ENCODE results near the gene CEACAM5. TPM values are rescaled to one million over a fixed set of nuclear protein-coding genes. Genes with fewer than 3 reads are reported as not detected.
"Not testable (repeated sequence)": the region's sequence is repeated elsewhere in the genome, so short reads cannot be mapped to it uniquely, and the experiment has no call there.

Gene CEACAM5
- total RNA-seq, 1 experiment from 2014 or later: not detected

- DNase-seq (ENCODE audit: low read depth): no peak
These were observed 32.2 kb downstream of the CEACAM5 start for GRCh38 chr19:41740415-41741243.

- DNase-seq (ENCODE audit: low read depth): no peak
These were observed 32.8 kb downstream of the CEACAM5 start for GRCh38 chr19:41741244-41741554.

GRCh38 chr19:41744850-41745249, 36.4 kb downstream of the CEACAM5 start:
- no peak for DNase-seq (ENCODE audit: low read depth)

- no peak for DNase-seq (ENCODE audit: low read depth)
These were observed 37.3 kb downstream of the CEACAM5 start for GRCh38 chr19:41745756-41746155.

GRCh38 chr19:41746593-41747227, 38.3 kb downstream of the CEACAM5 start:
- DNase-seq (ENCODE audit: low read depth): peak; percentile 70

DNA sequence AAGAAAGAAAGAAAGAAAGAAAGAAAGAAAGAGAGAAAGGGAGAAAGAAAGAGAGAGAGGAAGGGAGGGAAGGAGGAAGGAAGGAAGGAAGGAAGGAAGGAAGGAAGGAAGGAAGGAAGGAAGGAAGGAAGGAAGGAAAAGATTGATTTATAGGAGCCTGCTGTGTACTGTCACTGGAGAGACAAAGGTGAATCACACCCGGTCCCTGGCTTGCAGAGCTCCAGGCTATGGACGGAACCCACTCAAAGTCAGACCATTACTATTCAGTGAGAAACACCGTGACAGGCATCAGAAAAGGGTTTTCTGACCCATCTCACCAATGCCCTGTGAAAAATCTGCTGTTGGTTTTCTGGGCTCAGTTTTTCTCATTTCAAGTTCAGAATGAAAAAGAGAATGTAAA, 39.6 kb downstream of the CEACAM5 start:
- no peak for DNase-seq (ENCODE audit: low read depth)

DNA sequence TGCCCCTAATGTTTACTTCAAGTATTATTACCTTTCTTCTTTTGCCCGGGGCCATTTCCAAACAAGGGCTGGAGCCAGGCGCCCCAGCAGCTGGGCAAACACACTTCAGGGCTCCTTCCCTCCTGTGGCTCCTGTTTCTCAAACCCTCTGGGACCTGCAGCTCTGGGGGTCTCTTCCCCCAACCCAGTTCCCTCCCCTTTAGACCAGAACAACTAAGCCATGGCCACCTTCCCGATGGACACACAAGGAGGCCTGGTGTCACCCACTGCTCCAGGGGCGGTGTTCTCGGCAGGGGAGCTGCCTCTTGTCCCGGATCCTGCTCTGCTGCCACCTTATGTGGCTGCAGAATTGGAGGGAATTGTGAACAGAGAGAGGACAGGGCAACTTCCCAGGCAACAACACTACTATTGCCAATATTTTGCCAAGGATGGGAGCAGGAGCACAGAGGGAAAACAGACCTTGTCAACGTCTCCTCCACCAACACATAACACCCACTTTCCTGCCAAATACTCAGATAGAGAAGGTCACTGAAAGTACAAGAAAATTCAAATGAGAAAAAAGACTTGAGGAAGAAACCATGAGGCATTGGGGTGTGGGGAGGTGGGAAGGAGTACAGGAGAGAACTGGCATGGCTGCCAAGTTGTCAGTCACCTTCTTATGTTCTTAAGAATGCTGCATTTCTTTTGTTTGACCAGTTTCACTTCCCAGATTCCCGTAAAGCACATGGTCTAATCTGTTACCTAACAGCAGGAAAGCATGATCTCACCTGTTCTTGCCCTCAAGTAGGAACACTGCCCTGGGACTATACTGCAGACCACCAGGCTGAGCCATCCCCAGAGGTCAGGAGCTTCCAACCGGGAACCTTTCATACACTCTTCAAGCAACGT, 42.1 kb downstream of the CEACAM5 start:
- not testable (repeated sequence) for DNase-seq (ENCODE audit: low read depth)

DNA sequence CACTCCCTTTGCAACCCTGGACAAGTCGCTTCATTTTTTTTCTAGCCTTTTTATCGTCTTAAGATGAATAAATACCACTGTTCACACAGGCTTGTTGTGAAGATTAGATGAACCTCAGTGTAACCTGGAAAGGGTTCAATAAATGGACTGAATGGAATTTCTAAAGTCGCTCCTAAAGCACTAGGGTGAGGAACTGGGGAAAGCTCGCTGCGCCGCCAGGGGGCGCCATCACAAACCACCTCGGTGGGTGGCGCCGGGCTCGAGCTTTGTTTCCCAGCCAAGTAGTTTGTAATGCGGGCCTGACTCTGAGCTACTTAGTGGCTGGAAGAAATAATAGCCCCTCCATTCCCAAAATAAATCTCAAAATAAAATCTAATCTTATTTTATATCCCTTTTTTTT, 44.7 kb downstream of the CEACAM5 start:
- peak; percentile 71 for DNase-seq (ENCODE audit: low read depth)

DNA sequence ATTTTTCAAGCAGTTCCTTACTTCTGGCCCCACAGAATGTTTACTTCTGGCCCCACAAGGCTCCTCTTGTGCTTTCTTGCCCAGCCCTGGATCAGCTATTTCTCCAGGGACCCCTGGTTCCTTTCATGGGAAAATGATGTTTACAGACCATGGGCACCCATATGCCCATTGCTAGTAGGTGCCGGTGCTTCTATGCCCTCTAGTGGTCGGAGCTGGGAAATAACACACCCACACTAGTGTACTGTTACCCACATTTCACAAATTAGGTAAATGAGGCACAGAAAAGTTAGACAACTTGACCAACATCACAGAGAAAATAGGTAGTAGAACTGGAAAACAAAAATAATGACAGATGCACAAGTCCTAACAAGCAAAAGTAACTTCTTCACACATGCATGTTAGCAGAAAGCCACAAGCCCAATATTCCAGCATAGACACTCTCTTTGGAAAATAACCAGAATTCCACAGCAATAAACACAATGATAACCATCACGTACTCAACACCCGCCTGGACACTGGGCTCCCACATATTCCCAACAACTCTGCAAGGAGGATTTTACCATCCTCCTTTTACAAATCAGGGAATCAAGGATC, 45.6 kb downstream of the CEACAM5 start:
- peak; percentile 57 for DNase-seq (ENCODE audit: low read depth)

- DNase-seq (ENCODE audit: low read depth): no peak
These were observed 47.0 kb downstream of the CEACAM5 start, which contains the start of gene CEACAM6 for GRCh38 chr19:41755328-41755913. TSS of gene CEACAM6 (plus strand) at chr19:41755530. CDS start at chr19:41755639, 109 bp downstream.

- no peak for DNase-seq (ENCODE audit: low read depth)
These were observed 50.4 kb downstream of the CEACAM5 start for GRCh38 chr19:41758846-41759245.

GRCh38 chr19:41767115-41767514, 58.7 kb downstream of the CEACAM5 start:
- no peak for DNase-seq (ENCODE audit: low read depth)

- DNase-seq (ENCODE audit: low read depth): not testable (repeated sequence)
These were observed 59.7 kb downstream of the CEACAM5 start for GRCh38 chr19:41768105-41768504.

DNA sequence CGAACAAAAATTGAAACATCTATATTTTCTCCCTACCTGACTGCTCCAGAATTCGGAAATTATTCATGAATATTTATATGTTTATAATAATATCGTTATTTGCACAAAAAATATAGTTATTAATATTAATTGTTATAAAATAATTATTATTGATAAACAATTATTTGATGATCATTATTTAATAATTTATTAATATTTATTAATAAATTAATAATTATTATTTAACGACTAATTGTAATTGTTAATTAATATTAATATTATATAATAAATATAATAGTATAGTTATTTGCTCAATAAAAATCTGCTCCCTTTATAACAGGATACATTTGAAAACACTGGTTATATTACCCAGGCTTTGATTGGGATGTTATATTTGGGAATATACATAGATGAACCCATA, 61.2 kb downstream of the CEACAM5 start:
- no peak for DNase-seq (ENCODE audit: low read depth)

DNA sequence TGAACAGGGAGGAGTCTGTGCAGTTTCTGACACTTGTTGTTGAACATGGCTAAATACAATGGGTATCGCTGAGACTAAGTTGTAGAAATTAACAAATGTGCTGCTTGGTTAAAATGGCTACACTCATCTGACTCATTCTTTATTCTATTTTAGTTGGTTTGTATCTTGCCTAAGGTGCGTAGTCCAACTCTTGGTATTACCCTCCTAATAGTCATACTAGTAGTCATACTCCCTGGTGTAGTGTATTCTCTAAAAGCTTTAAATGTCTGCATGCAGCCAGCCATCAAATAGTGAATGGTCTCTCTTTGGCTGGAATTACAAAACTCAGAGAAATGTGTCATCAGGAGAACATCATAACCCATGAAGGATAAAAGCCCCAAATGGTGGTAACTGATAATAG, 63.0 kb downstream of the CEACAM5 start:
- DNase-seq (ENCODE audit: low read depth): no peak

DNA sequence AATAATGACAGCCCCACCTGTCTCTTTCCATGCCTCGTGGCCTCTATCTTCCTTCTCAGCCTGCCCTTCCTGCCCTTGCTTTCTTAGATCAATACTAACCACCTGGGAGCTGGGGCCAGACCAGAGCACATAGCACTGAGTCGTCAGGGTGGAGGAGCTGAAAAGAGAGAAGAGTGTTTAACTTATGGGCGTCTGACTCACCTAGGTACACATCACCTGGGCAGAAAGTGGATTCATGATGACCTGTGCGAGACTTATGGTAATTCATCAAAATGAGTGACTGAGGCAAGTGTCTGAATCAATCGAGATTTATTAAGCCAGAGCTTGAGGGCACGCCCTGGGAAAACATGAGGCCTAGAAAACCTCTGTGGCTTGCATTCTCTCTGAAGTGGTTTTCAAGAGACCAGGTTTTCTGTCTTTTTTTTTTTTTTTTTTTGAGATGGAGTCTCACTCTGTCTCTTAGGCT, 66.1 kb downstream of the CEACAM5 start:
- no peak for DNase-seq (ENCODE audit: low read depth)

DNA sequence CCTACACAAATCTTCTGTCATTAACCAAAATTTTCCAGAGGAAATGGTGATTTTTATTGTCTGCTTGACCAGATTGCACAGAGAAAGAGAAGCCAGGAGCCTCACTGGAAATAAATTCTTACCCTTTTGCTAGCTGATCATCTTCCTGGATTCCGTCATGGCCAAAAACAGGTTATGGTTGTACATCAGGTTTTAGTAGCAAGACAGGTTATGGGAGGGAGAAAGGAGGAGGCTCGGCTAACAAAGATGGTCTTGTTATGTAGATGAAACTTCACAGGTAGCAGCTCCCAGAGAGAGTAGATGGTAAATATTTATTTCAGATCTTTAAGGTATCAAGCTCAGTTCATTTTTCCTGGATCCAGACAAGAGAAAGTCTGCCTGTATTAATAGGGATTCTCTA, 68.3 kb downstream of the CEACAM5 start:
- DNase-seq (ENCODE audit: low read depth): no peak

Data from Daoy (cell line).